ENCODE data around the gene RSPH1. TPM values are rescaled to one million over a fixed set of nuclear protein-coding genes. Genes with fewer than 3 reads are reported as not detected.

RSPH1 gene
- polyA plus RNA-seq, 1 of the 3 experiments (the other 2 are of a cell fraction), result 0.97 TPM

GRCh38 chr21:42513985-42514882, 18.2 kb upstream of the RSPH1 start:
- TF ChIP-seq TEAD4 (IDR thresholded peaks at IDR 0.05; ENCODE audit: borderline replicate concordance, insufficient read depth) (no peak), CTCF (IDR thresholded peaks at IDR 0.05) (no peak), TCF12 (IDR thresholded peaks at IDR 0.05) (no peak)
- H3K27me3 ChIP-seq (ENCODE audit: insufficient read depth), result no peaks in the 10 kb centered on the region
- no peaks in the 10 kb centered on the region for H4K20me1 ChIP-seq (ENCODE audit: insufficient read depth)
- DNase-seq, result peak; percentile 74
- H3K9ac ChIP-seq, result peak overlapping the region; percentile 48; the same call in 1 of the 2 replicates
- ChIA-PET POLR2A (no interaction called here), CTCF (interaction anchor here (0.6 to 1.4 kb wide), 6 partner anchors 18 to 366 kb away, joined by 3 to 5 read pairs (median 3); no protein-coding TSS in a partner anchor)
- no peak overlapping the region for H3K27ac ChIP-seq (ENCODE audit: low read depth in 2 of 2, low read length in 1 of 2)
- H3K9me2 ChIP-seq, result no peaks in the 10 kb centered on the region
- H3K36me3 ChIP-seq (replicated peaks in 1 of 2; ENCODE audit: control insufficient read depth in 1 of 2, insufficient read depth in 2 of 2, low read length in 1 of 2), result no peaks in the 10 kb centered on the region
- no peaks in the 10 kb centered on the region for H3F3A ChIP-seq (replicated peaks; ENCODE audit: insufficient read depth)
- H3K9me3 ChIP-seq, result no peaks in the 10 kb centered on the region
- peak overlapping the region; percentile 96 for H3K4me2 ChIP-seq
- peak overlapping the region; percentile 99 for H2AFZ ChIP-seq (ENCODE audit: low read depth)
- H3K4me3 ChIP-seq (ENCODE audit: low read depth in 2 of 2, low read length in 1 of 2), result peak overlapping the region; percentile 61 to 73
- no peaks in the 10 kb centered on the region for H3K79me2 ChIP-seq (ENCODE audit: insufficient read depth)
- WGBS (ENCODE audit: low lambda C conversion rate), result 8% methylated on average over 16 of the region's 77 CpGs
- peaks cover 0 to 2% of the 10 kb centered on the region in 2 experiments; a peak in 2 of 4 replicates for H3K4me1 ChIP-seq (ENCODE audit: control insufficient read depth in 1 of 2, insufficient read depth in 2 of 2, low read depth in 1 of 2, low read length in 1 of 2)

GRCh38 chr21:42513151-42513984, 17.3 kb upstream of the RSPH1 start, which contains the start of gene SLC37A1:
Gene SLC37A1 (plus strand): TSS chr21:42513852. CDS start chr21:42518455, 4,603 bp downstream.
- WGBS (ENCODE audit: low lambda C conversion rate), result 66% methylated on average over 14 of the region's 88 CpGs
- Histone ChIP-seq H3K79me2 (ENCODE audit: insufficient read depth) (no peaks in the 10 kb centered on the region), H3K4me2 (peak within 1 kb of the TSS; percentile 96), H3K27me3 (ENCODE audit: insufficient read depth) (no peaks in the 10 kb centered on the region), H3K4me3 (ENCODE audit: low read depth in 2 of 2, low read length in 1 of 2) (peak within 1 kb of the TSS; percentile 61 to 73), H3K9ac (peak within 1 kb of the TSS; percentile 48; the same call in 1 of the 2 replicates), H3K27ac (ENCODE audit: low read depth in 2 of 2, low read length in 1 of 2) (no peak within 1 kb of the TSS), H3K9me3 (no peaks in the 10 kb centered on the region), H3F3A (replicated peaks; ENCODE audit: insufficient read depth) (no peaks in the 10 kb centered on the region), H2AFZ (ENCODE audit: low read depth) (peak within 1 kb of the TSS; percentile 99), H4K20me1 (ENCODE audit: insufficient read depth) (no peaks in the 10 kb centered on the region), H3K9me2 (no peaks in the 10 kb centered on the region), H3K4me1 (ENCODE audit: control insufficient read depth in 1 of 2, insufficient read depth in 2 of 2, low read depth in 1 of 2, low read length in 1 of 2) (peaks cover 0 to 2% of the 10 kb centered on the region in 2 experiments; a peak in 2 of 4 replicates), H3K36me3 (replicated peaks in 1 of 2; ENCODE audit: control insufficient read depth in 1 of 2, insufficient read depth in 2 of 2, low read length in 1 of 2) (no peaks in the 10 kb centered on the region)
- TF ChIP-seq EP300 (IDR thresholded peaks at IDR 0.05; ENCODE audit: borderline replicate concordance in 1 of 2, low read depth in 1 of 2, low read length in 1 of 2), result no peak
- no peak for TF ChIP-seq MXI1 (IDR thresholded peaks at IDR 0.05; ENCODE audit: low read depth, low read length)
- TF ChIP-seq FOSL2 (IDR thresholded peaks at IDR 0.05; ENCODE audit: borderline replicate concordance, low read depth), result no peak
- TF ChIP-seq GABPA (IDR thresholded peaks at IDR 0.05; ENCODE audit: low read depth), result no peak
- ChIA-PET CTCF (interaction anchor here (0.7 to 1.4 kb wide), 5 partner anchors 15 to 365 kb away, joined by 3 to 5 read pairs (median 4); no protein-coding TSS in a partner anchor), POLR2A (no interaction called here)
- DNase-seq, result peak; percentile 75
